ENCODE results near the gene ABCC2. TPM values are rescaled to one million over a fixed set of nuclear protein-coding genes. Genes with fewer than 3 reads are reported as not detected.
"Not testable (repeated sequence)": the region's sequence is repeated elsewhere in the genome, so short reads cannot be mapped to it uniquely, and the experiment has no call there.

ABCC2 gene
- total and polyA plus RNA-seq, 9 of the 15 experiments (the other 6 are each of a cell fraction or from before 2014, with no cell fraction given) = 0.03 to 0.18 (median 0.10) TPM; not detected in 1

DNA sequence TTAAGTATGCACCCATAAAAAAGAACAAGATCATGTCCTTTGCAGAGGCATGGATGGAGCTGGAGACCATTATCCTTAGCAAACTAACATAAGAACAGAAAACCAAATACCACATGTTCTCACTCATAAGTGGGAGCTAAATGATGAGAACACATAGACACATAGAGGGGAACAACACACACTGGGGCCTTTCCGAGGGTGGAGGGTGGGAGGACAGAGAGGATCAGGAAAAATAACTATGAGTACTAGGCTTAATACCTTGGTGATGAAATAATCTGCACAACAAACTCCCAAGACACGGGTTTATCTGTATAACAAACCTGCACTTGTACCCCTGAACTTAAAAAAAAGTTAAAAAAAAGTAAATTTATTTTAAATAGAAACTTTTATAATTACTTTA lies 36.3 kb upstream of the ABCC2 start:
- H3K4me2 ChIP-seq (ENCODE audit: insufficient read depth, low read length); intact Hi-C loops (cut with micrococcal nuclease); H3K4me3 ChIP-seq; H3K9ac ChIP-seq (ENCODE audit: insufficient read depth in 1 of 2, low read depth in 2 of 2, low read length in 2 of 2); H3K9me1 ChIP-seq (ENCODE audit: control insufficient read depth, insufficient read depth, low read length); H3K27me3 ChIP-seq (ENCODE audit: control insufficient read depth in 2 of 2, insufficient read depth in 2 of 2, low read length in 2 of 2); H4K20me1 ChIP-seq (replicated peaks; ENCODE audit: control insufficient read depth, insufficient read depth, low read length); BruUV-seq (replicated peaks); H3K9me3 ChIP-seq (replicated peaks; ENCODE audit: control insufficient read depth, insufficient read depth, low read depth, low read length); H3K4me1 ChIP-seq (replicated peaks in 1 of 2; ENCODE audit: control insufficient read depth in 2 of 2, insufficient read depth in 2 of 2, low read length in 2 of 2); in situ Hi-C loops (cut with MboI); CTCF ChIA-PET (ENCODE audit: low intra/inter-chr PET ratio); FAIRE-seq; DNase-seq (ENCODE audit: extremely low read depth in 1 of 4, low spot score in 3 of 4); H3K79me2 ChIP-seq (ENCODE audit: control insufficient read depth, insufficient read depth, low read length); H3K27ac ChIP-seq (ENCODE audit: extremely low read depth, low read depth, low read length); POLR2A ChIA-PET; H2AFZ ChIP-seq (ENCODE audit: low read depth, low read length); ATAC-seq: not testable (repeated sequence)
- WGBS (ENCODE audit: insufficient coverage, low coverage, missing lambda C conversion rate) = 89% methylated on average over 2 of the region's 2 CpGs
- H3K36me3 ChIP-seq (ENCODE audit: control insufficient read depth, insufficient read depth, low read length) = peaks cover 75% of the 10 kb centered on the region

DNA sequence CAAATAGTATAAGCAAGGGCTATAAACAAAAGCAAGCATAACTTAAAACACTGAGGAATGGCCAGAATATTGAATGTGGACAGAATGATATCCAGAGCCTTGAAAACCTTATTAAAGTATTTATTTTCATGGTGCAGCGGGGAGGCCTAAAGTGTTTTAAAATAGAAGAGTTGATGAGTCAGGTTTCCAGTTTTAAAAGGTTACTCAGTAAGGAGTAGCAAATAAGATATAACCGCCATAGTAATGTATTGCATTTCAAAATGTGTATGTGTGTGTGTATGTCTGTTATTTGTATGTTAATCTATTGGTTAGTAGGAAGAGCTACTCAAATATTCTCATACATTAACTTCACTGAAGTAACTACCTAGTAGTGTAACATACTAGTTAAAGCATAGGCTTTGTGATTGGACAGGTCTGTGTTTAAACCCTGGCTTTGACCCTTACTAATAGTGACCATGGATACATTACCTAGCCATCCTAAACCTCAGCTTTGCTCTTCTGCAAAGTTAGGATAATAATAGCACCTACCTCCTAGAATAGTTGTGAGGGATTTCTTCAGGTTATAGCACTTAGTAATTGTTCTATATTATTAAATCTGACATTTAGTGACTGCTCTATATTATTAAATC lies 33.5 kb upstream of the ABCC2 start:
- Histone ChIP-seq H3K4me2 (ENCODE audit: insufficient read depth, low read length) (no peak overlapping the region), H4K20me1 (replicated peaks; ENCODE audit: control insufficient read depth, insufficient read depth, low read length) (no peaks in the 10 kb centered on the region), H3K9ac (ENCODE audit: insufficient read depth in 1 of 2, low read depth in 2 of 2, low read length in 2 of 2) (no peak overlapping the region), H3K79me2 (ENCODE audit: control insufficient read depth, insufficient read depth, low read length) (no peaks in the 10 kb centered on the region), H3K9me3 (replicated peaks; ENCODE audit: control insufficient read depth, insufficient read depth, low read depth, low read length) (no peaks in the 10 kb centered on the region), H3K27me3 (ENCODE audit: control insufficient read depth in 2 of 2, insufficient read depth in 2 of 2, low read length in 2 of 2) (no peaks in the 10 kb centered on the region), H3K4me1 (replicated peaks in 1 of 2; ENCODE audit: control insufficient read depth in 2 of 2, insufficient read depth in 2 of 2, low read length in 2 of 2) (no peaks in the 10 kb centered on the region), H3K4me3 (no peak overlapping the region), H3K36me3 (ENCODE audit: control insufficient read depth, insufficient read depth, low read length) (peaks cover 62% of the 10 kb centered on the region; the same call in 1 of the 3 replicates), H3K9me1 (ENCODE audit: control insufficient read depth, insufficient read depth, low read length) (no peaks in the 10 kb centered on the region), H3K27ac (ENCODE audit: extremely low read depth, low read depth, low read length) (no peak overlapping the region), H2AFZ (ENCODE audit: low read depth, low read length) (no peak overlapping the region)
- DNase-seq (ENCODE audit: extremely low read depth in 1 of 4, low spot score in 3 of 4) (no peak), FAIRE-seq (no peak), ATAC-seq (no peak)
- BruUV-seq (replicated peaks) = no TSS peak
- TF ChIP-seq DEAF1 (CRISPR knock-in tag; IDR thresholded peaks at IDR 0.05) (no peak), PHF21A (IDR thresholded peaks at IDR 0.05; ENCODE audit: borderline replicate concordance, low read depth) (no peak)
- TF ChIP-seq, protein P1, sequence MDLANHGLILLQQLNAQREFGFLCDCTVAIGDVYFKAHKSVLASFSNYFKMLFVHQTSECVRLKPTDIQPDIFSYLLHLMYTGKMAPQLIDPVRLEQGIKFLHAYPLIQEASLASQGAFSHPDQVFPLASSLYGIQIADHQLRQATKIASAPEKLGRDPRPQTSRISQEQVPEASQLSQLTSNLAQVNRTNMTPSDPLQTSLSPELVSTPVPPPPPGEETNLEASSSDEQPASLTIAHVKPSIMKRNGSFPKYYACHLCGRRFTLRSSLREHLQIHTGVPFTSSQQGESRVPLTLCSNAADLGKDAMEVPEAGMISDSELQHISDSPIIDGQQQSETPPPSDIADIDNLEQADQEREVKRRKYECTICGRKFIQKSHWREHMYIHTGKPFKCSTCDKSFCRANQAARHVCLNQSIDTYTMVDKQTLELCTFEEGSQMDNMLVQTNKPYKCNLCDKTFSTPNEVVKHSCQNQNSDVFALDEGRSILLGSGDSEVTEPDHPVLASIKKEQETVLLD (IDR thresholded peaks at IDR 0.05) = no peak
- ChIA-PET POLR2A (no interaction called here), CTCF (ENCODE audit: low intra/inter-chr PET ratio) (no interaction called here)
- in situ Hi-C loops (cut with MboI) = no loop called here
- intact Hi-C loops (cut with micrococcal nuclease) = no loop called here
- 83% methylated on average over 2 of the region's 2 CpGs for WGBS (ENCODE audit: insufficient coverage, low coverage, missing lambda C conversion rate)
